Thyroid gland (tissue), 4 donors: ENCODE measurements around the gene COQ8A.

Experiments used
- POLR2A ChIP-seq, 2 donors: fragments of 450-650 bp; IDR thresholded peaks; one replicate each; pipeline ENCODE4 v1.6.1; 2017; ENCODE audit warnings: antibody characterized with exemption in 2 of 2, mild to moderate bottlenecking in 2 of 2, moderate library complexity in 1 of 2
- TF ChIP-seq, protein P1 (sequence below), 6 experiments: fragments of 200-600 bp in 3 of 6; fragments of 450-650 bp in 3 of 6; sonication (generic) in 3 of 6; IDR thresholded peaks; one replicate each; pipeline ENCODE4 v1.5.1; 2016 to 2019; ENCODE audit warnings: antibody characterized with exemption in 6 of 6, mild to moderate bottlenecking in 2 of 6, inconsistent platforms in 1 of 6, moderate library complexity in 1 of 6

GRCh38 chr1:226954337-226954736 is 14.2 kb downstream of the COQ8A start:
- TF ChIP-seq, protein P1, sequence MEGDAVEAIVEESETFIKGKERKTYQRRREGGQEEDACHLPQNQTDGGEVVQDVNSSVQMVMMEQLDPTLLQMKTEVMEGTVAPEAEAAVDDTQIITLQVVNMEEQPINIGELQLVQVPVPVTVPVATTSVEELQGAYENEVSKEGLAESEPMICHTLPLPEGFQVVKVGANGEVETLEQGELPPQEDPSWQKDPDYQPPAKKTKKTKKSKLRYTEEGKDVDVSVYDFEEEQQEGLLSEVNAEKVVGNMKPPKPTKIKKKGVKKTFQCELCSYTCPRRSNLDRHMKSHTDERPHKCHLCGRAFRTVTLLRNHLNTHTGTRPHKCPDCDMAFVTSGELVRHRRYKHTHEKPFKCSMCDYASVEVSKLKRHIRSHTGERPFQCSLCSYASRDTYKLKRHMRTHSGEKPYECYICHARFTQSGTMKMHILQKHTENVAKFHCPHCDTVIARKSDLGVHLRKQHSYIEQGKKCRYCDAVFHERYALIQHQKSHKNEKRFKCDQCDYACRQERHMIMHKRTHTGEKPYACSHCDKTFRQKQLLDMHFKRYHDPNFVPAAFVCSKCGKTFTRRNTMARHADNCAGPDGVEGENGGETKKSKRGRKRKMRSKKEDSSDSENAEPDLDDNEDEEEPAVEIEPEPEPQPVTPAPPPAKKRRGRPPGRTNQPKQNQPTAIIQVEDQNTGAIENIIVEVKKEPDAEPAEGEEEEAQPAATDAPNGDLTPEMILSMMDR (IDR thresholded peaks at IDR 0.05): no peak
- TF ChIP-seq POLR2A (IDR thresholded peaks at IDR 0.05): no peak
